Mucosa of descending colon (tissue), 3 donors: ENCODE data around the gene MED14. TPM values are rescaled to one million over a fixed set of nuclear protein-coding genes. Genes with fewer than 3 reads are reported as not detected.
"Not testable (repeated sequence)": the region's sequence is repeated elsewhere in the genome, so short reads cannot be mapped to it uniquely, and the experiment has no call there.

ENCODE experiments used
- ATAC-seq: fragments of 200-7000 bp; cut with Tn5 transposase; one replicate; pipeline ENCODE4 v1.9.1; 2020; ENCODE audit warnings: mild to moderate bottlenecking, moderate library complexity
- DNase-seq, 3 donors: peaks; one replicate each; pipeline ENCODE4 v3.0.0-alpha.2; 2020
- H3K36me3 ChIP-seq: fragments of 200-600 bp; one replicate; pipeline ENCODE4 v1.8.0; 2021; ENCODE audit warnings: low read depth, mild to moderate bottlenecking
- H3K4me1 ChIP-seq: fragments of 200-600 bp; one replicate; pipeline ENCODE4 v1.8.0; 2021; ENCODE audit warnings: low read depth, mild to moderate bottlenecking
- H3K4me3 ChIP-seq: fragments of 200-600 bp; one replicate; pipeline ENCODE4 v1.8.0; 2021; ENCODE audit warnings: mild to moderate bottlenecking
- H3K9me3 ChIP-seq: fragments of 200-600 bp; one replicate; pipeline ENCODE4 v1.8.0; 2021; ENCODE audit warnings: mild to moderate bottlenecking
- intact Hi-C, 2 donors: fragments of 100-400 bp; cut with DNase I in 1 of 2; cut with micrococcal nuclease in 1 of 2; formaldehyde crosslinking; loops; one replicate each; pipeline versions ENCODE4 v1.11.0 to v1.11.1; 2022; cut with DNase I, micrococcal nuclease
- long read RNA-seq, 2 donors: library from polyadenylated mRNA; unstranded; transcript quantifications; one replicate each; pipeline ENCODE4 v2.0.0, GENCODE V29; 2019 to 2021
- total RNA-seq, 3 donors: library from RNA; stranded (reverse); fragmentation: NEBNext Ultra II Directional in 2 of 3; extraction: Animal tissue kit (Norgen Biotek cat#: 25700) in 2 of 3; gene quantifications; one replicate each; pipeline versions ENCODE4 v1.2.1 to v1.2.4, GENCODE V29; 2021 to 2023
- TF ChIP-seq, protein P1 (sequence below): fragments of 200-600 bp; IDR thresholded peaks from one replicate; pipeline ENCODE4 v1.8.0; 2022; ENCODE audit warnings: antibody characterized with exemption, mild to moderate bottlenecking
- donor health status: DM: no; HTN: no; CAD: no; lungs with moderate emphysema.
- donor health status: DM: no; HTN: no; CAD: no.
- donor health status: DM: no; HTN: yes; CAD: no.

The MED14 gene
- total RNA-seq, result 10 to 100 TPM; 49.2 to 71.8 (median 57.1) TPM
- long read RNA-seq, donor 1, partial matches to known transcripts, result 5 of 10 reads
- long read RNA-seq, donor 1, other reads (novel, unspliced or antisense), result 5 of 10 reads
- long read RNA-seq, donor 2, result 0 reads

DNA sequence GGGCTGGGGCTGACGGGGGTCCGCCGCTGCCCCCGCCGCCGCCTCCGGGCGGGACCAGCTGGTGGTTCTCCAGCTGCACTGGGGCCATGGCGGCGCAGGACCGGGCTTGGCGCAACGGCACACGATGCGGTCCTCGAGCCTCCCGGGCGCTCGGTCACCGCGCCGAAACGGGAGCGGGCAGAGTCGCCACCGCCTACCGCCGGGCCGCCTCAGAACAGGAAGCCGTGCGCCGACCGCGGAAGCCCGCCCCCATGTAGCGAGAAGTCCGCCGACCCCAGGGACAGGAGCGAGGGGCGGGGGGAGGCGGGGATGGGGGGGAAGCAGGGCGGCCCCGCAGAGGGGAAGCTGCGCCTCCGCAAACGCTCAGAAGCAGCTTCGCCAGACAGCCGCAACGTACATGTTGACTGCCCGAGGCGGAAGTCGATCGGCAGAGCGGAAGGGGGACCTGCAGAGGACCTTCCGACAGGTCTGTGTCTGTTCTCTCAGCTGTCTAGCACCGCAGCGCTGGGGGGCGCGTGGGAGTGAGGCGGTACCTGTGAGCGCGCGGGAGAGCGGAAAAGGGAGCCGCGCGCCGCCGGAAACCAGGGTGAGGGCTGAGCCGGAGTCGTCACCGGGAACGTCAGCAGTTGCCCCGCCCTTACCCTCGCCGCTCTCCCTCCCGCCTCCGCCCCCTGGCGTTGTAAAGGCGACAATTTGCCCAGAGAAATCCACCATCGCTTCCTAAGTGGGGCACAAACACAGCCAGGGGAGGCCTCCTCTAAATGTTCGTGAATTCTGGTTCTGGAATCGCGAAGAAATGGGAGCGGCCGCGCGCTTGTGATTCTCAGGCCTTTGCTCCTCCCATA, at the start of gene MED14:
Gene MED14, minus strand, starts transcription at position 218 of the 845 bp plus-strand sequence. Its CDS starts 130 bp downstream, at position 88.
- ATAC-seq (peak; percentile 97), DNase-seq (peak; percentile 88 to 95 (median 91))
- Histone ChIP-seq H3K9me3 (no peaks in the 10 kb centered on the region), H3K4me1 (peaks cover 20% of the 10 kb centered on the region), H3K36me3 (no peaks in the 10 kb centered on the region), H3K4me3 (peak within 1 kb of the TSS; percentile 57)
- TF ChIP-seq, protein P1, sequence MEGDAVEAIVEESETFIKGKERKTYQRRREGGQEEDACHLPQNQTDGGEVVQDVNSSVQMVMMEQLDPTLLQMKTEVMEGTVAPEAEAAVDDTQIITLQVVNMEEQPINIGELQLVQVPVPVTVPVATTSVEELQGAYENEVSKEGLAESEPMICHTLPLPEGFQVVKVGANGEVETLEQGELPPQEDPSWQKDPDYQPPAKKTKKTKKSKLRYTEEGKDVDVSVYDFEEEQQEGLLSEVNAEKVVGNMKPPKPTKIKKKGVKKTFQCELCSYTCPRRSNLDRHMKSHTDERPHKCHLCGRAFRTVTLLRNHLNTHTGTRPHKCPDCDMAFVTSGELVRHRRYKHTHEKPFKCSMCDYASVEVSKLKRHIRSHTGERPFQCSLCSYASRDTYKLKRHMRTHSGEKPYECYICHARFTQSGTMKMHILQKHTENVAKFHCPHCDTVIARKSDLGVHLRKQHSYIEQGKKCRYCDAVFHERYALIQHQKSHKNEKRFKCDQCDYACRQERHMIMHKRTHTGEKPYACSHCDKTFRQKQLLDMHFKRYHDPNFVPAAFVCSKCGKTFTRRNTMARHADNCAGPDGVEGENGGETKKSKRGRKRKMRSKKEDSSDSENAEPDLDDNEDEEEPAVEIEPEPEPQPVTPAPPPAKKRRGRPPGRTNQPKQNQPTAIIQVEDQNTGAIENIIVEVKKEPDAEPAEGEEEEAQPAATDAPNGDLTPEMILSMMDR, result peak; percentile 33
- intact Hi-C loops, result no loop called here

DNA sequence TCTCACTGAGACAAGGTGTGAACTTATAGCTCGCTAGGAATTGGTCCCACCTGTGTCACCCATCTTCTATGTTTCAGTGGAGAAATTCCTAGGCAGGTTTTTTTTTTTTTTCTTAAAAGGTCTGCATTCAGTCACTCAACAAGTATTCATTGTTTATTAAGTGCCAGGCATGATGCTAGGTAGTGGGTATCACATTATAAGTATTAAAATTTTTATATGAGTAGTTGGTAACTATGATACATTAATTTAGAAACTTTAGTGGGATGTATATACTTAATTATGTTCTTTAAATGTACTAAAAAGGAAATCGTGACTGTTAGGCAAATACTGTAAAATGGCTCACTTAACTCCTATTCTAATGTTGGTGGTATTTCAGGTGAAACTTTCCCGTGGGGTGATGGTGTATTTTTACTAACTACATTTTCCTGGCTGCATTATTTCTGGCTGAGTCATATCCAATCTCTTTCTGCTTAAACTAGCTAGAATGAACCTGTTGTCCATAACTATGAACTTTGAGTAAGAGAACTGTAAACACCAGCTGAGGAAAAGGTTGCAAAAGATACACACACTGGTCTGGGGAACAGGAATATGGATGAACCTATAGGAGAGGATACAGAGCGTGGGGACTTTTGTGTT, 49.3 kb upstream of the MED14 start:
- ATAC-seq (no peak), DNase-seq (no peak)
- Histone ChIP-seq H3K36me3 (no peaks in the 10 kb centered on the region), H3K4me1 (no peaks in the 10 kb centered on the region), H3K4me3 (no peak overlapping the region), H3K9me3 (no peaks in the 10 kb centered on the region)
- TF ChIP-seq, protein P1, result no peak
- intact Hi-C loops, result no loop called here

DNA sequence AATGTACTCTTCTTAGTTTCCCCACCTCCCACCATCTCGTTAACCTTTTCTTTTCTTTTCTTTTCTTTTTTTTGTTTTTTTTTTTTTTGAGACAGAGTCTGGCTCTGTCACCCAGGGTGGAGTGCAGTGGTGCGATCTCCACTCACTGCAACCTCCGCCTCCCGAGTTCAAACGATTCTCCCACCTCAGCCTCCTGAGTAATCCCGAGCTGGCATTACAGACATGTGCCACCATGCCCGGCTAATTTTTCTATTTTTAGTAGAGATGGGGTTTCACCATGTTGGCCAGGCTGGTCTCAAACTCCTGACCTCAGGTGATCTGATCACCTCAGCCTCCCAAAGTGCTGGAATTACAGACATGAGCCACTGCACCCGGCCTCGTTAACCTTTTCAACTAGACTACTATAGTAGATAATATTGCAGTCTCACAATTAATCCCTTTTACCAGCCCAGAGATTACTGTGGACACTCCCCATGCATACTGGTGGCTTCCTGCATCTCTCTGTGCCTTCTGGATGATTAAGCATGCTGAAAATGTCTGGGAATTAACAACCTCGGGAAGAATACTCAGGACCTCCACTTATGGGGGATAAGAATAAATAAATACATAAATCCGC, 47.4 kb upstream of the MED14 start:
- intact Hi-C loops, result not testable (repeated sequence)

DNA sequence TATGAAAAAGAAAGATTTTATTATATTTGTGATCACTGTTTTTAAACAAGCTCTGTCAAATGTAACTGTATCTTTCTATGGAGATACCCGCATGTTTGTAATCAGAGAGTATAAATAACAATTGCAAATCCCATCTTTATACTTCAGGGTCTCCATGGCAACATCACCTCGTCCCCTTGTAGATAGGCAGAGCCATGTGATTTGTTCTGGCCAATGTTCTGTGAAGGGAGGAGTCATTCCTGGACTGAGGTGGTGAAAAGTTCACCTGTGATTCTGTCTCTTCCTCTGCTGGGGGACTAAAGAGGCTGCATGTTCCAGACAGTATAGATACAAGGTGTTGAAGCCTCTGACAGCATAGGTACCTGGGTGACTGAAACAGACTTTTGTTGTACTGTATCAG, 45.6 kb upstream of the MED14 start:
- no peak overlapping the region for H3K4me3 ChIP-seq
- intact Hi-C loops, result no loop called here

More for the DNA sequence above, 47.4 kb upstream of the MED14 start:
- not testable (repeated sequence) for H3K36me3 ChIP-seq, DNase-seq, H3K4me1 ChIP-seq, H3K9me3 ChIP-seq, H3K4me3 ChIP-seq, ATAC-seq

DNA sequence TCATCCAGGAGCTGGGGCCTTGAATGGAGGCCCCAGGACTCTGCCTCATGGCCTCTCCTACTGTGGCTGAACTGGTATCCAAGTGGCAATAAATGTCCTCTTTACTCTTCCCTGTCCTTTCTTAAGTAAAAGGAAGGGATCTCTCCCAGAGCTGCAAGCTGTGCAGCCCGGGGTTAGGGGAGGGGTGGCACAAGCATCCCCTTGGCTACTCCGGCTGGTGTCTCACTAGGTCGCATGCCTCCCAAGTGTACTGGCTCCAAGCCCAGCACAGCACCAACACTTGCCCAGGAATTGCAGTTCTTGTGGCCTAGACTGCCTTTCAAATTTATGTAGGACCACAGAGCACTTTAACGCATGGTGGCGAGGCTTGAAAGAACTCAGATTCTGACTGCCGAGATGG, 44.7 kb upstream of the MED14 start:
- no peaks in the 10 kb centered on the region for H3K4me1 ChIP-seq
- no peak for DNase-seq
- H3K36me3 ChIP-seq, result no peaks in the 10 kb centered on the region
- intact Hi-C loops, result no loop called here
- H3K9me3 ChIP-seq, result no peaks in the 10 kb centered on the region
- no peak overlapping the region for H3K4me3 ChIP-seq
- ATAC-seq, result no peak
- TF ChIP-seq, protein P1, result no peak

More for the DNA sequence above, 45.6 kb upstream of the MED14 start:
- DNase-seq (no peak), ATAC-seq (no peak)
- TF ChIP-seq, protein P1, result no peak
- Histone ChIP-seq H3K36me3 (no peaks in the 10 kb centered on the region), H3K9me3 (no peaks in the 10 kb centered on the region), H3K4me1 (no peaks in the 10 kb centered on the region)
